Astrocyte (in vitro differentiated cells and primary cell): ENCODE measurements around the gene ALPL. TPM values are rescaled to one million over a fixed set of nuclear protein-coding genes. Genes with fewer than 3 reads are reported as not detected.

Source experiments
- DNase-seq: peaks from one replicate; pipeline ENCODE4 v3.0.0-alpha.2; 2010; ENCODE audit warnings: low read depth
- FAIRE-seq: peaks from 2 replicates; lab custom pipeline; 2011; peaks lifted over from hg19 to GRCh38; lab: Jason Lieb, UNC
- H2AFZ ChIP-seq: 2 replicates; pipeline ENCODE4 v1.6.0; 2012; ENCODE audit warnings: low read depth, low read length, inconsistent platforms
- H3K27ac ChIP-seq: 2 replicates; pipeline ENCODE4 v1.5.1; 2011; ENCODE audit warnings: low read depth, low read length, inconsistent platforms
- H3K27me3 ChIP-seq: 2 replicates; pipeline ENCODE4 v1.6.0; 2011; ENCODE audit warnings: low read length, inconsistent platforms; ENCODE audit not compliant: insufficient read depth
- H3K36me3 ChIP-seq: 2 replicates; pipeline ENCODE4 v1.5.1; 2011; ENCODE audit warnings: low read length, inconsistent platforms; ENCODE audit not compliant: insufficient read depth
- H3K4me1 ChIP-seq: 2 replicates; pipeline ENCODE4 v1.5.1; 2011; ENCODE audit warnings: low read length, inconsistent platforms; ENCODE audit not compliant: insufficient read depth
- H3K4me2 ChIP-seq: 2 replicates; pipeline ENCODE4 v1.6.0; 2012; ENCODE audit warnings: low read length, inconsistent platforms
- H3K4me3 ChIP-seq: 2 replicates; pipeline ENCODE4 v1.5.1; 2011; ENCODE audit warnings: low read depth, mild to moderate bottlenecking, low read length, inconsistent platforms; ENCODE audit not compliant: insufficient read depth
- H3K79me2 ChIP-seq: 2 replicates; pipeline ENCODE4 v1.6.0; 2012; ENCODE audit warnings: mild to moderate bottlenecking, low read length, inconsistent platforms; ENCODE audit not compliant: insufficient read depth
- H3K9ac ChIP-seq: 2 replicates; pipeline ENCODE4 v1.6.0; 2012; ENCODE audit warnings: mild to moderate bottlenecking, low read length, inconsistent platforms
- H3K9me3 ChIP-seq: 2 replicates; pipeline ENCODE4 v1.5.1; 2012; ENCODE audit warnings: low read depth, mild to moderate bottlenecking, low read length, inconsistent platforms; ENCODE audit not compliant: insufficient read depth
- H4K20me1 ChIP-seq: 2 replicates; pipeline ENCODE4 v1.6.0; 2012; ENCODE audit warnings: low read length, inconsistent platforms; ENCODE audit not compliant: insufficient read depth
- H3K27ac Mint-ChIP-seq: one replicate; pipeline ENCODE4 v1.8.0; 2021; ENCODE audit warnings: mild to moderate bottlenecking, mixed read lengths; ENCODE audit not compliant: unreplicated experiment
- H3K27me3 Mint-ChIP-seq: one replicate; pipeline ENCODE4 v1.8.0; 2021; ENCODE audit warnings: low read depth, mixed read lengths; ENCODE audit not compliant: unreplicated experiment
- H3K36me3 Mint-ChIP-seq: one replicate; pipeline ENCODE4 v1.8.0; 2021; ENCODE audit warnings: low read depth, mixed read lengths; ENCODE audit not compliant: unreplicated experiment
- H3K4me1 Mint-ChIP-seq: one replicate; pipeline ENCODE4 v1.8.0; 2021; ENCODE audit warnings: low read depth, mixed read lengths; ENCODE audit not compliant: unreplicated experiment
- H3K4me3 Mint-ChIP-seq: one replicate; pipeline ENCODE4 v1.8.0; 2021; ENCODE audit warnings: mild to moderate bottlenecking, moderate library complexity, mixed read lengths; ENCODE audit not compliant: unreplicated experiment
- H3K9me3 Mint-ChIP-seq: one replicate; pipeline ENCODE4 v1.8.0; 2021; ENCODE audit warnings: mild to moderate bottlenecking, mixed read lengths; ENCODE audit not compliant: unreplicated experiment
- EZH2 ChIP-seq: IDR thresholded peaks from 2 replicates; pipeline ENCODE4 v1.6.1; 2012; ENCODE audit warnings: mild to moderate bottlenecking, low read length, inconsistent platforms; ENCODE audit not compliant: insufficient read depth
- total RNA-seq: library from RNA; stranded (reverse); gene quantifications from 2 replicates; pipeline ENCODE4 v1.2.1, GENCODE V29; 2021
- TF ChIP-seq, protein P1 (sequence below): IDR thresholded peaks from 2 replicates; pipeline ENCODE4 v1.5.1; 2011; ENCODE audit warnings: low read depth, mild to moderate bottlenecking, inconsistent platforms, low read length, moderate library complexity; ENCODE audit not compliant: insufficient read depth

Gene ALPL
- total RNA-seq, 1 donor from 2014 or later: 24.3 TPM

GRCh38 chr1:21559788-21560567 is 50.8 kb downstream of the ALPL start:
- no peaks in the 10 kb centered on the region for H3K9me3 Mint-ChIP-seq
- H3K4me1 Mint-ChIP-seq: peaks cover 4% of the 10 kb centered on the region
- H2AFZ ChIP-seq: no peak overlapping the region
- H3K9me3 ChIP-seq: no peaks in the 10 kb centered on the region
- FAIRE-seq: no peak
- H3K27ac ChIP-seq: no peak overlapping the region
- no peak overlapping the region for H3K4me3 Mint-ChIP-seq
- no peaks in the 10 kb centered on the region for H3K79me2 ChIP-seq
- H3K4me3 ChIP-seq: no peak overlapping the region
- no peak overlapping the region for H3K9ac ChIP-seq
- TF ChIP-seq, protein P1, sequence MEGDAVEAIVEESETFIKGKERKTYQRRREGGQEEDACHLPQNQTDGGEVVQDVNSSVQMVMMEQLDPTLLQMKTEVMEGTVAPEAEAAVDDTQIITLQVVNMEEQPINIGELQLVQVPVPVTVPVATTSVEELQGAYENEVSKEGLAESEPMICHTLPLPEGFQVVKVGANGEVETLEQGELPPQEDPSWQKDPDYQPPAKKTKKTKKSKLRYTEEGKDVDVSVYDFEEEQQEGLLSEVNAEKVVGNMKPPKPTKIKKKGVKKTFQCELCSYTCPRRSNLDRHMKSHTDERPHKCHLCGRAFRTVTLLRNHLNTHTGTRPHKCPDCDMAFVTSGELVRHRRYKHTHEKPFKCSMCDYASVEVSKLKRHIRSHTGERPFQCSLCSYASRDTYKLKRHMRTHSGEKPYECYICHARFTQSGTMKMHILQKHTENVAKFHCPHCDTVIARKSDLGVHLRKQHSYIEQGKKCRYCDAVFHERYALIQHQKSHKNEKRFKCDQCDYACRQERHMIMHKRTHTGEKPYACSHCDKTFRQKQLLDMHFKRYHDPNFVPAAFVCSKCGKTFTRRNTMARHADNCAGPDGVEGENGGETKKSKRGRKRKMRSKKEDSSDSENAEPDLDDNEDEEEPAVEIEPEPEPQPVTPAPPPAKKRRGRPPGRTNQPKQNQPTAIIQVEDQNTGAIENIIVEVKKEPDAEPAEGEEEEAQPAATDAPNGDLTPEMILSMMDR: no peak
- no peak for TF ChIP-seq EZH2
- no peaks in the 10 kb centered on the region for H3K36me3 ChIP-seq
- H3K4me2 ChIP-seq: no peak overlapping the region
- H3K4me1 ChIP-seq: no peaks in the 10 kb centered on the region
- no peaks in the 10 kb centered on the region for H4K20me1 ChIP-seq
- peaks cover 9% of the 10 kb centered on the region for H3K36me3 Mint-ChIP-seq
- H3K27me3 ChIP-seq: peaks cover 2% of the 10 kb centered on the region
- DNase-seq: no peak
- H3K27ac Mint-ChIP-seq: no peak overlapping the region
- peaks cover 12% of the 10 kb centered on the region for H3K27me3 Mint-ChIP-seq

DNA sequence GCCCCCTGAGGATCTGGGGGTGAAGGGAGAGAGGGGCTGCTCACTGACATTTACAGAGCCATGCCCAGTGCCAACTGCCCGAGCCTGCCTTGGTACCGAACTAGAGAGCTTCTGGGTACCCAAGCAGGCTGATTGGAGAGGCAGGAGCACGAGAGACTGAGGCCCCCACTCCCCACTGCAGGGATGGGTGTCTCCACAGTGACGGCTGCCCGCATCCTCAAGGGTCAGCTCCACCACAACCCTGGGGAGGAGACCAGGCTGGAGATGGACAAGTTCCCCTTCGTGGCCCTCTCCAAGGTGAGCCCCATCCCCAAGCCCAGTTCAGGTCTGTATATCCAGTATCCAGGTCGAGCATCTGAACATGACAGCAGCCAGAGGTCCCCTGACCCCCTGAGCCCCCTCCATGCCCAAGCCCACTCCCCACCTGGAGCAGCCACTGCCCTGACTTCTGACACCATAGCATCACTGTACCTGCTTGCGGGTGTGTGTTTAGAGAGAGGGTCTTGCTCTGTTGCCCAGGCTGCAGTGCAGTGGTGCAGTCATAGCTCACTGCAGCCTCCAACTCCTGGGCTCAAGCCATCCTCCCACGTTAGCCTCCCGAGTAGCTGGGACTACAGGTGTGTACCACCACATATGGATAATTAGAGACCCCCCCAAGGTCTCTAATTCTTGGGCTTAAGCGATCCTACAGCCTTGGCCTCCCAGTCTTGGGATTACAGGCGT is 51.9 kb downstream of the ALPL start:
- no peak for FAIRE-seq
- H3K4me1 Mint-ChIP-seq: peaks cover 10% of the 10 kb centered on the region
- no peak overlapping the region for H3K4me2 ChIP-seq
- no peak overlapping the region for H3K9ac ChIP-seq
- H3K4me1 ChIP-seq: no peaks in the 10 kb centered on the region
- H3K9me3 ChIP-seq: no peaks in the 10 kb centered on the region
- peaks cover 11% of the 10 kb centered on the region for H3K36me3 Mint-ChIP-seq
- H3K4me3 ChIP-seq: no peak overlapping the region
- no peak overlapping the region for H3K27ac ChIP-seq
- peaks cover 12% of the 10 kb centered on the region for H3K27me3 Mint-ChIP-seq
- DNase-seq: no peak
- H3K36me3 ChIP-seq: no peaks in the 10 kb centered on the region
- H4K20me1 ChIP-seq: no peaks in the 10 kb centered on the region
- H3K27ac Mint-ChIP-seq: no peak overlapping the region
- H2AFZ ChIP-seq: no peak overlapping the region
- no peaks in the 10 kb centered on the region for H3K79me2 ChIP-seq
- no peak overlapping the region for H3K4me3 Mint-ChIP-seq
- peaks cover 2% of the 10 kb centered on the region for H3K27me3 ChIP-seq
- no peaks in the 10 kb centered on the region for H3K9me3 Mint-ChIP-seq
- TF ChIP-seq, protein P1: no peak
- TF ChIP-seq EZH2: no peak
